GM12872 (cell line): ENCODE measurements around the gene UCK1.

Experiments
- CTCF ChIP-seq: IDR thresholded peaks from 3 replicates; pipeline ENCODE4 v1.5.1; 2011; ENCODE audit warnings: low read depth, mild to moderate bottlenecking, low read length, moderate library complexity; ENCODE audit not compliant: insufficient read depth

Gene UCK1

DNA sequence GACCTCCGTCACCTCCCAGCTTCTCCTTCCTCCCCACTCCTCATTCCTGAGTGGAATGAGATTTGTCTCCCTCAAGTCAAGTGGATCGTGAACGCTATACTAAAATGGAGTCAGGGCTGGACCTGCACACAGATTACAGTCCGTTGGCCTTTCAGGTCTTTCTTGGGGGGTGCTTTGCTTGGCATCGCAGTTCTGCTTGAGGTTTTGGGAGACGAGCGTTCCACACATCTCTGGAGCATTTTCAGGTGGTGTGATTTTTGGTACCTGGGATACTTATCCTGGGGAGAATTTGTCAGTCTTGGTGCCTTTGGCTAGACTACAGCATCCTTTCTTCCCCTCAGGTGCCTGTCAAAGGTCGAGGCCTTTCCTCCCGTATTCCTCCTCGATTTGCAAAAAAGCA is 52.2 kb downstream of the UCK1 start:
- no peak for TF ChIP-seq CTCF

DNA sequence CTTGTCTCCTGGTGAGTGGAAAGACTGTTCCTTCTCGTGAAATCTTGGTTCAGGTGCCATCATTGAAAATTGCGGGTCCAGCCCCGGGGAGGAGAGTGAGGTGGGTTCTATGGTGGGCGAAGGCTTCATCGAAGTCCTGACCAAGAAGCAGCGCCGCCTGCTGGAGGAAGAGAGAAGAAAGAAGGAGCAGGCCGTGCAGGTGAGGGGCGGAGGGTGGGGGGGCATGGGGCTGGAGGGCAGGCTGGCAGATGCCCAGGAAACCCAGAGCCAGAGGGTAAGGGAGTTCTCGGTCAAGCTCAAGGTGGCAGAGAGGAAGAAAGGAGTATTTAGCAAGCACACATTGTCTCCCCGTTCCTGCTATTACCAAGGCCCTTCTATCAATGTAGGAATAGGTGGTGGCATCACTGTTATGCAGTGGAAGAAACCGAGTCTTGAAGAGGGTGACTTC is 52.6 kb downstream of the UCK1 start:
- TF ChIP-seq CTCF, result peak; percentile 61

GRCh38 chr9:131477816-131478419 is 53.1 kb downstream of the UCK1 start:
- TF ChIP-seq CTCF, result no peak

DNA sequence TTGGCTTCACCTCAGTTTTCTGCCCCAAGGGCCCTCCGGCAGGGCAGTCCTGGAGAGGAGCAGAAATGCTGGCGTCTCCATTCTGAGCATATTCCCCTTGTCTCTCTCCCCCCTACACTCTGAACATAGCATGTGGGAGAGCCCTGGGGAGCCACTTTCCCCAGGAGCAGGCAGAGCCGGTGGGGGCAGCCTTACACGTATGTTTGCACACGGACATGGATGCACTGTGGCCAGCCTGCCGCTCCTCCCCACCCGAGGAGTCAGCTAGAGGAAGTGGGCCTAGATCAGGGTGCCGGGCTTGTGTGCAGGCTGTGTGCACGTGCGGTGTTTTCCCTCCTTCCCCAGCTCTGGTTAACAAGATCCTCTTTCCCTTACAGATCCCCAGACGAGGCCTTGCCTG is 53.7 kb downstream of the UCK1 start:
- no peak for TF ChIP-seq CTCF

DNA sequence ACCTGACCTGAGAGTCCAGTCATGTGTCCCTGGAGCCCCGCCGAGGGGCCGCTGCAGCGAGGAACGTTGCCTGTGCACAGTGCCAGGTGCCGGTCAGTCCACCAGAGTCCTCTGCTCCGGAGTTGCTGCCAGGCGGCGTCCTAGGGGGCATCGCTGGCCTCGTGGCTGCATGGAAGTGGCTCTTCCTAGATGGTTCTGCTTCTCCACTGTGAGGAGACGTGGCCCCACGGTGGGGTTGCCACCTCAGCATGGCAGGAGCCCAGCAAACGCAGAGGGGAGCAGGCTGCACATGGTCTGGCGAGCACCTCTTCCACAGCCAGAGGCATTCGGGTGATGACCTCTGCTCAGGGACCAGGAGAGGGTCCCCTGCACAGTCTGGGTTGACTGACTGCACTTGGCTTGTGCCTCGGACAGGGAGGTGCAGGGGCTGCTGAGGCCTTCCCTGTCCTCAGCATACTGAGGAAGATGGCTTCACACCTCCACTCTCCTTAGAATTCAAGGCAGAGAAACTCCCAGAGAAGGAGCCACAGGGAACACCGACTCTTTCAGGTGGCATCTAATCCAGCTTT is 54.2 kb downstream of the UCK1 start:
- no peak for TF ChIP-seq CTCF

GRCh38 chr9:131475956-131476776 is 54.9 kb downstream of the UCK1 start:
- TF ChIP-seq CTCF, result peak; percentile 38; the same call in 2 of the 3 replicates

GRCh38 chr9:131475111-131475955 is 55.7 kb downstream of the UCK1 start:
- no peak for TF ChIP-seq CTCF
